SU-DHL-6 (cell line): Measurements from ENCODE around the gene TEX54.

Experiments
- EZH2phosphoT487 ChIP-seq: fragments of 200-600 bp; sonication (generic), shearing (Covaris generic); conservative IDR thresholded peaks from 2 replicates; pipeline ENCODE4 v1.6.1; 2018; ENCODE audit warnings: mild to moderate bottlenecking, antibody characterized with exemption, low read length, moderate library complexity, mixed read lengths
- TF ChIP-seq, protein P1 (sequence below): fragments of 200-600 bp; sonication (generic); IDR thresholded peaks from one replicate; pipeline ENCODE4 v1.5.1; 2017; ENCODE audit warnings: antibody characterized with exemption, mild to moderate bottlenecking, low read length, moderate library complexity; ENCODE audit not compliant: insufficient read depth, poor library complexity, severe bottlenecking

DNA sequence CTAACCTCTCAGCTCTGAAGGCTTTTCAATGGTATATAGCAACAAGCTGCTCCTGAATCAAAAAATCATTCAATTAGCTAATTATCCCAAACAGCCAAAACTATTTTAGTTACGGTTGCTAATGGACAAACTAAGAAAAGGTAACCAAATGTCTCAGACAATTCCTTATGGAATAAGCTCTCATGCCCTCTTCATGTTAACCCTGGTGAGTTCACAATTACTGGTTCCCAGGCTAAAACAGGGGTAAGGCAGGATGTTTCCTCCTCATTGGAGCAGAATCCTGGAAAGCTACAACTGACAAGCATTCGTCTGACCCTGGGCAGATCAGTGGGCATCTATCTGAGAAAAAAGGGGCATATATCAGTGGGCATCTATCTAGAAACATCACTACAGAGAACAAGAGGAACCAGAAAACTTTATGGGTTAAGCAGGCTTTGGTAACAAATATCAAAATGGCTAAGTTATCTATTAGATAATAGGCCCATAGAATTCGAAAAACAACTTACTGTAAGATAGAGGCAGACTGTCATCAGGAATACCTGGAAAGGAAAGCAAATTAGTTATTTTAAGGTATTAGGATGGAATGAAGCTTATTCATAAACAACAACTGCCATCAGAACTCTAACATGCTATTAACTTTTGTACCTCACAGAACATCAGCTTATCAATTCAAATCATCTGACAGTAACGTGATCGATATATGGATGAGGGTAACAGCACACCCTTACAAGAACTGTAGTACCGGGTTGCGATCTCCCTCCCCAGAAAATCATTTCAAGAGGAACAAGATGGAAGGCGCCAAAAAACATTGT is 21.6 kb upstream of the TEX54 start:
- TF ChIP-seq EZH2phosphoT487, result no peak
- TF ChIP-seq, protein P1, sequence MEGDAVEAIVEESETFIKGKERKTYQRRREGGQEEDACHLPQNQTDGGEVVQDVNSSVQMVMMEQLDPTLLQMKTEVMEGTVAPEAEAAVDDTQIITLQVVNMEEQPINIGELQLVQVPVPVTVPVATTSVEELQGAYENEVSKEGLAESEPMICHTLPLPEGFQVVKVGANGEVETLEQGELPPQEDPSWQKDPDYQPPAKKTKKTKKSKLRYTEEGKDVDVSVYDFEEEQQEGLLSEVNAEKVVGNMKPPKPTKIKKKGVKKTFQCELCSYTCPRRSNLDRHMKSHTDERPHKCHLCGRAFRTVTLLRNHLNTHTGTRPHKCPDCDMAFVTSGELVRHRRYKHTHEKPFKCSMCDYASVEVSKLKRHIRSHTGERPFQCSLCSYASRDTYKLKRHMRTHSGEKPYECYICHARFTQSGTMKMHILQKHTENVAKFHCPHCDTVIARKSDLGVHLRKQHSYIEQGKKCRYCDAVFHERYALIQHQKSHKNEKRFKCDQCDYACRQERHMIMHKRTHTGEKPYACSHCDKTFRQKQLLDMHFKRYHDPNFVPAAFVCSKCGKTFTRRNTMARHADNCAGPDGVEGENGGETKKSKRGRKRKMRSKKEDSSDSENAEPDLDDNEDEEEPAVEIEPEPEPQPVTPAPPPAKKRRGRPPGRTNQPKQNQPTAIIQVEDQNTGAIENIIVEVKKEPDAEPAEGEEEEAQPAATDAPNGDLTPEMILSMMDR, result no peak
